ENCODE results near the gene NFKB1.
"Not testable (repeated sequence)": the region's sequence is repeated elsewhere in the genome, so short reads cannot be mapped to it uniquely, and the experiment has no call there.

Gene NFKB1

GRCh38 chr4:102500696-102501446 lies at the start of gene NFKB1:
TSS of gene NFKB1 (plus strand) at chr4:102501359. CDS start at chr4:102525519, 24,160 bp downstream.
- no peak for DNase-seq

- no peak for DNase-seq
Measured at GRCh38 chr4:102452854-102453253, 48.3 kb upstream of the NFKB1 start.

GRCh38 chr4:102453827-102454226 lies 47.3 kb upstream of the NFKB1 start:
- DNase-seq: no peak

GRCh38 chr4:102454268-102454667 lies 46.9 kb upstream of the NFKB1 start:
- no peak for DNase-seq

- no peak for DNase-seq
Measured at GRCh38 chr4:102454981-102455685, 46.0 kb upstream of the NFKB1 start.

GRCh38 chr4:102455750-102456149 lies 45.4 kb upstream of the NFKB1 start:
- no peak for DNase-seq

GRCh38 chr4:102466298-102466697 lies 34.9 kb upstream of the NFKB1 start:
- no peak for DNase-seq

- no peak for DNase-seq
Measured at GRCh38 chr4:102469806-102470205, 31.4 kb upstream of the NFKB1 start.

GRCh38 chr4:102472441-102473013 lies 28.6 kb upstream of the NFKB1 start:
- DNase-seq: no peak

GRCh38 chr4:102473476-102473875 lies 27.7 kb upstream of the NFKB1 start:
- no peak for DNase-seq

- no peak for DNase-seq
Measured at GRCh38 chr4:102474736-102475504, 26.2 kb upstream of the NFKB1 start.

GRCh38 chr4:102477657-102478056 lies 23.5 kb upstream of the NFKB1 start:
- DNase-seq: no peak

GRCh38 chr4:102478186-102478585 lies 23.0 kb upstream of the NFKB1 start:
- DNase-seq: no peak

GRCh38 chr4:102479832-102480231 lies 21.3 kb upstream of the NFKB1 start:
- not testable (repeated sequence) for DNase-seq

GRCh38 chr4:102483120-102483519 lies 18.0 kb upstream of the NFKB1 start:
- no peak for DNase-seq

- DNase-seq: not testable (repeated sequence)
Measured at GRCh38 chr4:102483990-102484692, 17.0 kb upstream of the NFKB1 start.

GRCh38 chr4:102492531-102493241 lies 8.5 kb upstream of the NFKB1 start:
- DNase-seq: no peak

GRCh38 chr4:102493257-102493656 lies 7.9 kb upstream of the NFKB1 start:
- no peak for DNase-seq

GRCh38 chr4:102493794-102494193 lies 7.4 kb upstream of the NFKB1 start:
- DNase-seq: peak in 1 of 2 experiments; percentile 10

- no peak for DNase-seq
Measured at GRCh38 chr4:102494603-102495002, 6.6 kb upstream of the NFKB1 start.

GRCh38 chr4:102497986-102498385 lies 3.2 kb upstream of the NFKB1 start:
- DNase-seq: no peak

GRCh38 chr4:102500352-102500695 lies 835 bp upstream of the NFKB1 start:
- peak in 1 of 2 experiments; percentile 3 for DNase-seq
